Activated CD8-positive, alpha-beta T cell treated with anti-CD3 and anti-CD28 coated beads, Interleukin-2, amount 10 ng/mL, durations not matched to agents 7 days and 5 days (primary cell): ENCODE results near the gene ALKBH6. TPM values are rescaled to one million over a fixed set of nuclear protein-coding genes. Genes with fewer than 3 reads are reported as not detected.
"Not testable (repeated sequence)": the region's sequence is repeated elsewhere in the genome, so short reads cannot be mapped to it uniquely, and the experiment has no call there.

Experiments
- ATAC-seq: fragments of 150-1000 bp; cut with Tn5 transposase; one replicate; pipeline ENCODE4 v1.10.0; 2021; ENCODE audit warnings: moderate library complexity
- CTCF ChIA-PET: fragments of 350-600 bp; sonication (Branson Sonifier 250); formaldehyde crosslinking; loops from one replicate; lab custom pipeline; 2021; ENCODE audit warnings: antibody characterized with exemption; lab: Charles Lee
- POLR2A ChIA-PET: fragments of 350-600 bp; sonication (Branson Sonifier 250); formaldehyde crosslinking; loops from one replicate; lab custom pipeline; 2021; ENCODE audit warnings: antibody characterized with exemption; lab: Charles Lee
- DNase-seq: peaks from one replicate; pipeline ENCODE4 v3.0.0-alpha.2; 2020
- H3K27ac Mint-ChIP-seq: one replicate; pipeline ENCODE4 v1.8.0; 2021; ENCODE audit warnings: mild to moderate bottlenecking, mixed read lengths
- H3K27me3 Mint-ChIP-seq: one replicate; pipeline ENCODE4 v1.8.0; 2021; ENCODE audit warnings: low read depth, mixed read lengths
- H3K36me3 Mint-ChIP-seq: one replicate; pipeline ENCODE4 v1.8.0; 2021; ENCODE audit warnings: low read depth, mixed read lengths
- H3K4me1 Mint-ChIP-seq: one replicate; pipeline ENCODE4 v1.8.0; 2021; ENCODE audit warnings: low read depth, mixed read lengths
- H3K4me3 Mint-ChIP-seq: one replicate; pipeline ENCODE4 v1.8.0; 2021; ENCODE audit warnings: mild to moderate bottlenecking, mixed read lengths
- H3K9me3 Mint-ChIP-seq: one replicate; pipeline ENCODE4 v1.8.0; 2022; ENCODE audit warnings: mixed read lengths; ENCODE audit not compliant: insufficient read depth
- total RNA-seq, 2 experiments: library from RNA; stranded (reverse); gene quantifications; one replicate each; pipeline ENCODE4 v1.2.3, GENCODE V29; 2021

The ALKBH6 gene
- total RNA-seq, 2 experiments from 2014 or later, result 43.3 to 47.2 TPM

GRCh38 chr19:36049080-36049698 is 35.2 kb upstream of the ALKBH6 start:
- no peak for ATAC-seq
- ChIA-PET CTCF (no interaction called here), POLR2A (no interaction called here)
- no peak for DNase-seq
- Mint-ChIP-seq H3K27me3 (no peaks in the 10 kb centered on the region), H3K4me3 (no peak overlapping the region), H3K9me3 (no peaks in the 10 kb centered on the region), H3K36me3 (peaks cover 10% of the 10 kb centered on the region), H3K27ac (no peak overlapping the region), H3K4me1 (peaks cover 16% of the 10 kb centered on the region)

GRCh38 chr19:36047835-36048234 is 33.8 kb upstream of the ALKBH6 start:
- Mint-ChIP-seq H3K9me3 (no peaks in the 10 kb centered on the region), H3K27me3 (no peaks in the 10 kb centered on the region), H3K36me3 (peaks cover 7% of the 10 kb centered on the region), H3K4me3 (no peak overlapping the region), H3K4me1 (peaks cover 11% of the 10 kb centered on the region), H3K27ac (no peak overlapping the region)
- ATAC-seq (no peak), DNase-seq (no peak)
- POLR2A ChIA-PET, result no interaction called here
- CTCF ChIA-PET, result no interaction called here

GRCh38 chr19:36046443-36047050 is 32.5 kb upstream of the ALKBH6 start:
- Mint-ChIP-seq H3K27me3 (no peaks in the 10 kb centered on the region), H3K4me1 (peaks cover 4% of the 10 kb centered on the region), H3K27ac (no peak overlapping the region), H3K36me3 (peaks cover 7% of the 10 kb centered on the region), H3K9me3 (no peaks in the 10 kb centered on the region), H3K4me3 (no peak overlapping the region)
- no peak for ATAC-seq
- no peak for DNase-seq
- POLR2A ChIA-PET, result no interaction called here
- CTCF ChIA-PET, result no interaction called here

- ChIA-PET POLR2A (interaction anchor here (0.6 to 0.7 kb wide), 2 partner anchors 14 to 90 kb away, joined by 3 read pairs; no protein-coding TSS in a partner anchor), CTCF (no interaction called here)
- DNase-seq (no peak), ATAC-seq (no peak)
- Mint-ChIP-seq H3K4me1 (no peaks in the 10 kb centered on the region), H3K36me3 (peaks cover 5% of the 10 kb centered on the region), H3K4me3 (no peak overlapping the region), H3K27me3 (no peaks in the 10 kb centered on the region), H3K9me3 (no peaks in the 10 kb centered on the region), H3K27ac (no peak overlapping the region)
These were observed 29.9 kb upstream of the ALKBH6 start for GRCh38 chr19:36043952-36044351.

- peaks cover 7% of the 10 kb centered on the region for H3K4me1 Mint-ChIP-seq
- CTCF ChIA-PET, result no interaction called here
- POLR2A ChIA-PET, result no interaction called here
- H3K27me3 Mint-ChIP-seq, result no peaks in the 10 kb centered on the region
- H3K9me3 Mint-ChIP-seq, result no peaks in the 10 kb centered on the region
- ATAC-seq, result no peak
- H3K27ac Mint-ChIP-seq, result no peak overlapping the region
- DNase-seq, result no peak
- H3K36me3 Mint-ChIP-seq, result peaks cover 5% of the 10 kb centered on the region
- H3K4me3 Mint-ChIP-seq, result no peak overlapping the region
These were observed 27.8 kb upstream of the ALKBH6 start for GRCh38 chr19:36041831-36042230.

- POLR2A ChIA-PET, ATAC-seq, H3K27me3 Mint-ChIP-seq, DNase-seq, H3K4me1 Mint-ChIP-seq, H3K4me3 Mint-ChIP-seq, H3K9me3 Mint-ChIP-seq, H3K27ac Mint-ChIP-seq, H3K36me3 Mint-ChIP-seq, CTCF ChIA-PET: not testable (repeated sequence)
These were observed 27.1 kb upstream of the ALKBH6 start for GRCh38 chr19:36041092-36041491.

- ATAC-seq, result no peak
- DNase-seq, result no peak
- ChIA-PET POLR2A (no interaction called here), CTCF (no interaction called here)
- peaks cover 6% of the 10 kb centered on the region for H3K36me3 Mint-ChIP-seq
- peaks cover 15% of the 10 kb centered on the region for H3K4me1 Mint-ChIP-seq
- H3K4me3 Mint-ChIP-seq, result no peak overlapping the region
- H3K27me3 Mint-ChIP-seq, result no peaks in the 10 kb centered on the region
- no peak overlapping the region for H3K27ac Mint-ChIP-seq
- no peaks in the 10 kb centered on the region for H3K9me3 Mint-ChIP-seq
These were observed 26.5 kb upstream of the ALKBH6 start for GRCh38 chr19:36040495-36040894.

GRCh38 chr19:36032251-36033104 is 18.5 kb upstream of the ALKBH6 start, which contains the start of gene CLIP3:
Gene CLIP3, minus strand, starts transcription at chr19:36032873. Its CDS starts 516 bp downstream, at chr19:36032357.
- CTCF ChIA-PET, result no interaction called here
- Mint-ChIP-seq H3K4me3 (peak within 1 kb of the TSS; percentile 29), H3K27me3 (no peaks in the 10 kb centered on the region), H3K9me3 (no peaks in the 10 kb centered on the region), H3K27ac (peak within 1 kb of the TSS; percentile 17), H3K36me3 (peaks cover 25% of the 10 kb centered on the region), H3K4me1 (peaks cover 30% of the 10 kb centered on the region)
- ATAC-seq, result peak; percentile 58
- peak; percentile 39 for DNase-seq
- POLR2A ChIA-PET, result no interaction called here

- no peaks in the 10 kb centered on the region for H3K9me3 Mint-ChIP-seq
- POLR2A ChIA-PET, result no interaction called here
These were observed 17.3 kb upstream of the ALKBH6 start for GRCh38 chr19:36031308-36031707.

GRCh38 chr19:36030264-36031148 is 16.5 kb upstream of the ALKBH6 start:
- H3K4me3 Mint-ChIP-seq, result no peak overlapping the region
- ChIA-PET POLR2A (interaction anchor here (0.7 to 1.5 kb wide), 2 partner anchors 13 to 17 kb away, joined by 3 to 4 read pairs; partner anchors contain the start of gene ALKBH6), CTCF (no interaction called here)
- ATAC-seq (no peak), DNase-seq (no peak)
- H3K4me1 Mint-ChIP-seq, result peaks cover 15% of the 10 kb centered on the region
- peaks cover 23% of the 10 kb centered on the region for H3K36me3 Mint-ChIP-seq
- H3K9me3 Mint-ChIP-seq, result no peaks in the 10 kb centered on the region
- no peaks in the 10 kb centered on the region for H3K27me3 Mint-ChIP-seq
- peak overlapping the region; percentile 10 for H3K27ac Mint-ChIP-seq

More at GRCh38 chr19:36031308-36031707, 17.3 kb upstream of the ALKBH6 start:
- H3K4me1 Mint-ChIP-seq, result peaks cover 20% of the 10 kb centered on the region
- peaks cover 28% of the 10 kb centered on the region for H3K36me3 Mint-ChIP-seq
- no peak for DNase-seq
- no peak overlapping the region for H3K4me3 Mint-ChIP-seq
- H3K27me3 Mint-ChIP-seq, result no peaks in the 10 kb centered on the region
- ATAC-seq, result no peak
- H3K27ac Mint-ChIP-seq, result no peak overlapping the region
- CTCF ChIA-PET, result no interaction called here

- Mint-ChIP-seq H3K27ac (no peak overlapping the region), H3K4me1 (peaks cover 4% of the 10 kb centered on the region), H3K4me3 (no peak overlapping the region), H3K9me3 (no peaks in the 10 kb centered on the region), H3K27me3 (no peaks in the 10 kb centered on the region), H3K36me3 (peaks cover 19% of the 10 kb centered on the region)
- no peak for ATAC-seq
- DNase-seq, result no peak
- POLR2A ChIA-PET, result interaction anchor here (1.5 kb wide), 1 partner anchor 15 kb away, joined by 4 read pairs; the partner anchor contains the start of gene ALKBH6
- CTCF ChIA-PET, result no interaction called here
These were observed 14.5 kb upstream of the ALKBH6 start for GRCh38 chr19:36028313-36029041.
